ENCODE measurements around the gene MAST4. TPM values are rescaled to one million over a fixed set of nuclear protein-coding genes. Genes with fewer than 3 reads are reported as not detected.

MAST4 gene
- total RNA-seq, 1 experiment from 2014 or later = 11.8 TPM

- Histone ChIP-seq H3K9me3 (ENCODE audit: low read length) (no peaks in the 10 kb centered on the region), H3K9ac (ENCODE audit: low read length) (no peak overlapping the region), H3K4me1 (ENCODE audit: low read length) (no peaks in the 10 kb centered on the region), H3K36me3 (ENCODE audit: insufficient read depth, low read length) (no peaks in the 10 kb centered on the region), H3K79me2 (ENCODE audit: low read length) (no peaks in the 10 kb centered on the region), H3K9me2 (replicated peaks; ENCODE audit: insufficient read depth, low read length) (no peaks in the 10 kb centered on the region), H4K20me1 (ENCODE audit: insufficient read depth, low read depth, low read length) (no peaks in the 10 kb centered on the region), H3K27ac (ENCODE audit: low read length) (no peak overlapping the region), H3K4me2 (ENCODE audit: low read depth, low read length, poor library complexity, severe bottlenecking) (no peak overlapping the region), H3K27me3 (ENCODE audit: low read length) (0 out of 2 replicates have a peak, but pooled peaks cover 4% of the 10 kb centered on the region), H3K4me3 (ENCODE audit: low read length) (no peak overlapping the region), H2AFZ (ENCODE audit: low read length) (no peak overlapping the region)
- DNase-seq = no peak
Measured at GRCh38 chr5:66621146-66621545, 25.0 kb downstream of the MAST4 start.

- Histone ChIP-seq H4K20me1 (ENCODE audit: insufficient read depth, low read depth, low read length) (no peaks in the 10 kb centered on the region), H3K4me2 (ENCODE audit: low read depth, low read length, poor library complexity, severe bottlenecking) (no peak overlapping the region), H3K4me1 (ENCODE audit: low read length) (no peaks in the 10 kb centered on the region), H3K27me3 (ENCODE audit: low read length) (0 out of 2 replicates have a peak, but pooled peaks cover 4% of the 10 kb centered on the region), H3K9ac (ENCODE audit: low read length) (no peak overlapping the region), H3K4me3 (ENCODE audit: low read length) (no peak overlapping the region), H3K9me3 (ENCODE audit: low read length) (no peaks in the 10 kb centered on the region), H3K36me3 (ENCODE audit: insufficient read depth, low read length) (no peaks in the 10 kb centered on the region), H3K9me2 (replicated peaks; ENCODE audit: insufficient read depth, low read length) (no peaks in the 10 kb centered on the region), H2AFZ (ENCODE audit: low read length) (no peak overlapping the region), H3K27ac (ENCODE audit: low read length) (no peak overlapping the region), H3K79me2 (ENCODE audit: low read length) (no peaks in the 10 kb centered on the region)
- no peak for DNase-seq
Measured at GRCh38 chr5:66621736-66622135, 25.5 kb downstream of the MAST4 start.

- no peak for DNase-seq
- Histone ChIP-seq H3K79me2 (ENCODE audit: low read length) (no peaks in the 10 kb centered on the region), H3K4me3 (ENCODE audit: low read length) (no peak overlapping the region), H3K9me2 (replicated peaks; ENCODE audit: insufficient read depth, low read length) (no peaks in the 10 kb centered on the region), H3K27me3 (ENCODE audit: low read length) (0 out of 2 replicates have a peak, but pooled peaks cover 2% of the 10 kb centered on the region), H3K4me1 (ENCODE audit: low read length) (no peaks in the 10 kb centered on the region), H3K36me3 (ENCODE audit: insufficient read depth, low read length) (no peaks in the 10 kb centered on the region), H3K27ac (ENCODE audit: low read length) (no peak overlapping the region), H2AFZ (ENCODE audit: low read length) (no peak overlapping the region), H3K9ac (ENCODE audit: low read length) (no peak overlapping the region), H3K4me2 (ENCODE audit: low read depth, low read length, poor library complexity, severe bottlenecking) (no peak overlapping the region), H4K20me1 (ENCODE audit: insufficient read depth, low read depth, low read length) (no peaks in the 10 kb centered on the region), H3K9me3 (ENCODE audit: low read length) (no peaks in the 10 kb centered on the region)
Measured at GRCh38 chr5:66628561-66628960, 32.4 kb downstream of the MAST4 start.

GRCh38 chr5:66629446-66629845 lies 33.3 kb downstream of the MAST4 start:
- Histone ChIP-seq H3K4me2 (ENCODE audit: low read depth, low read length, poor library complexity, severe bottlenecking) (no peak overlapping the region), H3K9me3 (ENCODE audit: low read length) (no peaks in the 10 kb centered on the region), H2AFZ (ENCODE audit: low read length) (no peak overlapping the region), H3K9ac (ENCODE audit: low read length) (no peak overlapping the region), H3K36me3 (ENCODE audit: insufficient read depth, low read length) (no peaks in the 10 kb centered on the region), H3K27ac (ENCODE audit: low read length) (no peak overlapping the region), H3K4me3 (ENCODE audit: low read length) (no peak overlapping the region), H4K20me1 (ENCODE audit: insufficient read depth, low read depth, low read length) (no peaks in the 10 kb centered on the region), H3K9me2 (replicated peaks; ENCODE audit: insufficient read depth, low read length) (no peaks in the 10 kb centered on the region), H3K79me2 (ENCODE audit: low read length) (no peaks in the 10 kb centered on the region), H3K4me1 (ENCODE audit: low read length) (no peaks in the 10 kb centered on the region), H3K27me3 (ENCODE audit: low read length) (no peaks in the 10 kb centered on the region)
- no peak for DNase-seq

DNA sequence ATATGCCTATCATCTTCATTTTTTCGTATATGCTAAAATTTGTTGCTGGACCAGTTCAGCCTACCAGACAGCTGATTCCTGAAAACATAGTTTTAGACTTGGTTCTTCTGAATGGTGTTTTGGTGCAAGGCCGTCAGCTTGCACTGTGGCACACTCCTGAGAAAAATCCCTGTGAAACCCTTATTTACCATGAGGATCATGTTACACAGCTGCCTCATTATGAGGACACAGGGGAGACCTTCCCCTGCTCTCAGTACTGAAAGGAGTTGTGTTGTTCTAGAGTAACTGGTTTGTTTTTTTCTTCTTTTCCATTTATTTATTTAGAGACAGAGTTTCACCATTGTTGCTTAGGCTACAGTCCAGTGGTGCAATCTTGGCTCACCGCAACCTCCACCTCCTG lies 37.6 kb downstream of the MAST4 start:
- Histone ChIP-seq H4K20me1 (ENCODE audit: insufficient read depth, low read depth, low read length) (no peaks in the 10 kb centered on the region), H3K9me2 (replicated peaks; ENCODE audit: insufficient read depth, low read length) (no peaks in the 10 kb centered on the region), H3K4me3 (ENCODE audit: low read length) (no peak overlapping the region), H3K36me3 (ENCODE audit: insufficient read depth, low read length) (no peaks in the 10 kb centered on the region), H3K9me3 (ENCODE audit: low read length) (no peaks in the 10 kb centered on the region), H3K27me3 (ENCODE audit: low read length) (no peaks in the 10 kb centered on the region), H3K4me2 (ENCODE audit: low read depth, low read length, poor library complexity, severe bottlenecking) (no peak overlapping the region), H3K4me1 (ENCODE audit: low read length) (no peaks in the 10 kb centered on the region), H3K9ac (ENCODE audit: low read length) (no peak overlapping the region), H3K27ac (ENCODE audit: low read length) (no peak overlapping the region), H3K79me2 (ENCODE audit: low read length) (no peaks in the 10 kb centered on the region), H2AFZ (ENCODE audit: low read length) (no peak overlapping the region)
- no peak for DNase-seq

DNA sequence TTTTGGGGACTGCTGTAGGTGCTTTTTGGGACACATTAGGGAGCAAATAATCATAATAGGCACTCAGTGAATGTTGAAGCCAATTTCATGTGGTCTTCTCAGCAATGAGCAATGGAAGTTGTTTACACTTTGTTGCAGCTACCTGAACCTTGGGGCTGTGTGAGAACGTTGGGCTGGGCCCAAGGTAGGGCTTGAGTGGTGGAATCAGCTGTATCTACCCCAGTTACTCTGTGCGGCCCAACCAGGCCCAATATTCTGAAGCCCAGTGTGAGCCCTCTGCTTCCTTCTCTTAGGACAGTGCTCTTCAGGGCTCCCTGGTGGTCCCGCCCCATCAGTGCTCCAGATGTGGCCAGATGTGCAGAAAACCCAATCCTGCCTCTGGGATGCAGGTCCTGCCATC lies 38.4 kb downstream of the MAST4 start:
- Histone ChIP-seq H3K36me3 (ENCODE audit: insufficient read depth, low read length) (no peaks in the 10 kb centered on the region), H4K20me1 (ENCODE audit: insufficient read depth, low read depth, low read length) (no peaks in the 10 kb centered on the region), H2AFZ (ENCODE audit: low read length) (no peak overlapping the region), H3K4me2 (ENCODE audit: low read depth, low read length, poor library complexity, severe bottlenecking) (no peak overlapping the region), H3K9ac (ENCODE audit: low read length) (no peak overlapping the region), H3K4me3 (ENCODE audit: low read length) (no peak overlapping the region), H3K79me2 (ENCODE audit: low read length) (no peaks in the 10 kb centered on the region), H3K27ac (ENCODE audit: low read length) (no peak overlapping the region), H3K9me3 (ENCODE audit: low read length) (no peaks in the 10 kb centered on the region), H3K4me1 (ENCODE audit: low read length) (no peaks in the 10 kb centered on the region), H3K27me3 (ENCODE audit: low read length) (no peaks in the 10 kb centered on the region), H3K9me2 (replicated peaks; ENCODE audit: insufficient read depth, low read length) (no peaks in the 10 kb centered on the region)
- DNase-seq = no peak

GRCh38 chr5:66637994-66638393 lies 41.8 kb downstream of the MAST4 start:
- Histone ChIP-seq H3K27me3 (ENCODE audit: low read length) (no peaks in the 10 kb centered on the region), H3K79me2 (ENCODE audit: low read length) (no peaks in the 10 kb centered on the region), H3K9ac (ENCODE audit: low read length) (no peak overlapping the region), H3K4me1 (ENCODE audit: low read length) (no peaks in the 10 kb centered on the region), H3K27ac (ENCODE audit: low read length) (no peak overlapping the region), H3K9me3 (ENCODE audit: low read length) (no peaks in the 10 kb centered on the region), H3K4me2 (ENCODE audit: low read depth, low read length, poor library complexity, severe bottlenecking) (no peak overlapping the region), H2AFZ (ENCODE audit: low read length) (no peak overlapping the region), H3K4me3 (ENCODE audit: low read length) (no peak overlapping the region), H4K20me1 (ENCODE audit: insufficient read depth, low read depth, low read length) (no peaks in the 10 kb centered on the region), H3K9me2 (replicated peaks; ENCODE audit: insufficient read depth, low read length) (no peaks in the 10 kb centered on the region), H3K36me3 (ENCODE audit: insufficient read depth, low read length) (no peaks in the 10 kb centered on the region)
- DNase-seq = no peak

- Histone ChIP-seq H3K36me3 (ENCODE audit: insufficient read depth, low read length) (no peaks in the 10 kb centered on the region), H3K79me2 (ENCODE audit: low read length) (no peaks in the 10 kb centered on the region), H2AFZ (ENCODE audit: low read length) (no peak overlapping the region), H3K27ac (ENCODE audit: low read length) (no peak overlapping the region), H3K9me2 (replicated peaks; ENCODE audit: insufficient read depth, low read length) (no peaks in the 10 kb centered on the region), H3K27me3 (ENCODE audit: low read length) (no peaks in the 10 kb centered on the region), H3K4me3 (ENCODE audit: low read length) (no peak overlapping the region), H3K4me1 (ENCODE audit: low read length) (no peaks in the 10 kb centered on the region), H4K20me1 (ENCODE audit: insufficient read depth, low read depth, low read length) (no peaks in the 10 kb centered on the region), H3K4me2 (ENCODE audit: low read depth, low read length, poor library complexity, severe bottlenecking) (no peak overlapping the region), H3K9me3 (ENCODE audit: low read length) (no peaks in the 10 kb centered on the region), H3K9ac (ENCODE audit: low read length) (no peak overlapping the region)
- DNase-seq = no peak
Measured at GRCh38 chr5:66639037-66639436, 42.8 kb downstream of the MAST4 start.

DNA sequence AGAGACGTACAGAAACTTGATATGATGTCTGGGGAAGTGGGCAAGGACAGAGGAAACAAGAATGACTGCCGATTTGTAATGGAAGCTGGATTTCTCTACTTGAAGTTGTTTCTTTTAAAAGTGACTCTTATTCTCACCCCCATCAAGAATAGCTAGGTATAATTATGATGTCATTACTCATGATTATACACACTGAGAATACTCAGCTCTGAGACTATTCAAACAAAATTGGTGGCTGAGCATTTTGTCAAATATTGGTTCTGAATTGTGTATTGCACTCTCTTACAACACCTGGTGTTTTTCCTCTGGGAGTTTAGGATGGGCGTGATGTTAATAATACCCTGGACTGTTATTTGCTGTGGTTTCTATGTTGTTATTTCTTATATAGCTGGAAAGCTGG lies 46.3 kb downstream of the MAST4 start:
- Histone ChIP-seq H2AFZ (ENCODE audit: low read length) (no peak overlapping the region), H3K36me3 (ENCODE audit: insufficient read depth, low read length) (no peaks in the 10 kb centered on the region), H4K20me1 (ENCODE audit: insufficient read depth, low read depth, low read length) (no peaks in the 10 kb centered on the region), H3K9me3 (ENCODE audit: low read length) (no peaks in the 10 kb centered on the region), H3K27ac (ENCODE audit: low read length) (no peak overlapping the region), H3K9me2 (replicated peaks; ENCODE audit: insufficient read depth, low read length) (no peaks in the 10 kb centered on the region), H3K9ac (ENCODE audit: low read length) (no peak overlapping the region), H3K4me1 (ENCODE audit: low read length) (no peaks in the 10 kb centered on the region), H3K4me2 (ENCODE audit: low read depth, low read length, poor library complexity, severe bottlenecking) (no peak overlapping the region), H3K79me2 (ENCODE audit: low read length) (no peaks in the 10 kb centered on the region), H3K4me3 (ENCODE audit: low read length) (no peak overlapping the region), H3K27me3 (ENCODE audit: low read length) (no peaks in the 10 kb centered on the region)
- no peak for DNase-seq

All from Karpas-422 (cell line).